Stimulated activated CD4-positive, alpha-beta T cell treated with anti-CD3 and anti-CD28 coated beads, TNF-alpha, amount 100 ng/mL, for 1 hour (primary cell): ENCODE data around the gene FAM199X.
"Not testable (repeated sequence)": the region's sequence is repeated elsewhere in the genome, so short reads cannot be mapped to it uniquely, and the experiment has no call there.

ENCODE experiments used
- DNase-seq, 3 donors: peaks; one replicate each; pipeline ENCODE4 v3.0.0-alpha.2; 2020; ENCODE audit warnings: low read depth in 3 of 3, low spot score in 1 of 3

The FAM199X gene

GRCh38 chrX:104187931-104188330, 21.7 kb downstream of the FAM199X start:
- no peak for DNase-seq

- no peak for DNase-seq
Measured at GRCh38 chrX:104189837-104190236, 23.6 kb downstream of the FAM199X start.

DNA sequence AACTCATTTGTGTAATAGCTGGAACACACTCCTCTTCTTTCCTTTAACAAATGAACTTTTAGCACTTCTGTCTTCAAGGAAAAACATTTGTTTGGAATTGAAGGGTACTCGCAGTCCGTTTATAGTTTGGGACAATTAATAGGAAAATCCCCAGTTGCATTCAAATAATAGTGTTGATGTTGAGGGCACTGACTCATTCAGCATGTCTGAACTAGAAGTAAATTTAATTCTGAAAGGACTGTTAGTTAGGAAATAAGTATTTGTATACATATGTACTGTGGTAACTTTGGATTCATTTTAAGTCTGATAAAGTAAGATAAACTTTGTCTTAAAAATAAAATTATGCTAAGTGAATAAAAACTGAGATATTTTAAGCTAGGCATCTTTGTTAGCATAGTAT, 27.2 kb downstream of the FAM199X start:
- DNase-seq = no peak

GRCh38 chrX:104195013-104195412, 28.8 kb downstream of the FAM199X start:
- no peak for DNase-seq

GRCh38 chrX:104195489-104196084, 29.3 kb downstream of the FAM199X start:
- no peak for DNase-seq

- no peak for DNase-seq
Measured at GRCh38 chrX:104205548-104205947, 39.3 kb downstream of the FAM199X start.

- DNase-seq = no peak
Measured at GRCh38 chrX:104211187-104211586, 44.9 kb downstream of the FAM199X start.

- DNase-seq = not testable (repeated sequence)
Measured at GRCh38 chrX:104230060-104230459, 63.8 kb downstream of the FAM199X start.
